Astrocyte (in vitro differentiated cells and primary cell): ENCODE measurements around the gene DISC1. TPM values are rescaled to one million over a fixed set of nuclear protein-coding genes. Genes with fewer than 3 reads are reported as not detected.
A peak's percentile ranks its signal among the peaks of the same experiment; 100 is the strongest.

Experiments
- DNase-seq: peaks from one replicate; pipeline ENCODE4 v3.0.0-alpha.2; 2010; ENCODE audit warnings: low read depth
- FAIRE-seq: peaks from 2 replicates; lab custom pipeline; 2011; peaks lifted over from hg19 to GRCh38; lab: Jason Lieb, UNC
- H2AFZ ChIP-seq: 2 replicates; pipeline ENCODE4 v1.6.0; 2012; ENCODE audit warnings: low read depth, low read length, inconsistent platforms
- H3K27ac ChIP-seq: 2 replicates; pipeline ENCODE4 v1.5.1; 2011; ENCODE audit warnings: low read depth, low read length, inconsistent platforms
- H3K27me3 ChIP-seq: 2 replicates; pipeline ENCODE4 v1.6.0; 2011; ENCODE audit warnings: low read length, inconsistent platforms; ENCODE audit not compliant: insufficient read depth
- H3K36me3 ChIP-seq: 2 replicates; pipeline ENCODE4 v1.5.1; 2011; ENCODE audit warnings: low read length, inconsistent platforms; ENCODE audit not compliant: insufficient read depth
- H3K4me1 ChIP-seq: 2 replicates; pipeline ENCODE4 v1.5.1; 2011; ENCODE audit warnings: low read length, inconsistent platforms; ENCODE audit not compliant: insufficient read depth
- H3K4me2 ChIP-seq: 2 replicates; pipeline ENCODE4 v1.6.0; 2012; ENCODE audit warnings: low read length, inconsistent platforms
- H3K4me3 ChIP-seq: 2 replicates; pipeline ENCODE4 v1.5.1; 2011; ENCODE audit warnings: low read depth, mild to moderate bottlenecking, low read length, inconsistent platforms; ENCODE audit not compliant: insufficient read depth
- H3K79me2 ChIP-seq: 2 replicates; pipeline ENCODE4 v1.6.0; 2012; ENCODE audit warnings: mild to moderate bottlenecking, low read length, inconsistent platforms; ENCODE audit not compliant: insufficient read depth
- H3K9ac ChIP-seq: 2 replicates; pipeline ENCODE4 v1.6.0; 2012; ENCODE audit warnings: mild to moderate bottlenecking, low read length, inconsistent platforms
- H3K9me3 ChIP-seq: 2 replicates; pipeline ENCODE4 v1.5.1; 2012; ENCODE audit warnings: low read depth, mild to moderate bottlenecking, low read length, inconsistent platforms; ENCODE audit not compliant: insufficient read depth
- H4K20me1 ChIP-seq: 2 replicates; pipeline ENCODE4 v1.6.0; 2012; ENCODE audit warnings: low read length, inconsistent platforms; ENCODE audit not compliant: insufficient read depth
- H3K27ac Mint-ChIP-seq: one replicate; pipeline ENCODE4 v1.8.0; 2021; ENCODE audit warnings: mild to moderate bottlenecking, mixed read lengths; ENCODE audit not compliant: unreplicated experiment
- H3K27me3 Mint-ChIP-seq: one replicate; pipeline ENCODE4 v1.8.0; 2021; ENCODE audit warnings: low read depth, mixed read lengths; ENCODE audit not compliant: unreplicated experiment
- H3K36me3 Mint-ChIP-seq: one replicate; pipeline ENCODE4 v1.8.0; 2021; ENCODE audit warnings: low read depth, mixed read lengths; ENCODE audit not compliant: unreplicated experiment
- H3K4me1 Mint-ChIP-seq: one replicate; pipeline ENCODE4 v1.8.0; 2021; ENCODE audit warnings: low read depth, mixed read lengths; ENCODE audit not compliant: unreplicated experiment
- H3K4me3 Mint-ChIP-seq: one replicate; pipeline ENCODE4 v1.8.0; 2021; ENCODE audit warnings: mild to moderate bottlenecking, moderate library complexity, mixed read lengths; ENCODE audit not compliant: unreplicated experiment
- H3K9me3 Mint-ChIP-seq: one replicate; pipeline ENCODE4 v1.8.0; 2021; ENCODE audit warnings: mild to moderate bottlenecking, mixed read lengths; ENCODE audit not compliant: unreplicated experiment
- EZH2 ChIP-seq: IDR thresholded peaks from 2 replicates; pipeline ENCODE4 v1.6.1; 2012; ENCODE audit warnings: mild to moderate bottlenecking, low read length, inconsistent platforms; ENCODE audit not compliant: insufficient read depth
- total RNA-seq: library from RNA; stranded (reverse); gene quantifications from 2 replicates; pipeline ENCODE4 v1.2.1, GENCODE V29; 2021
- TF ChIP-seq, protein P1 (sequence below): IDR thresholded peaks from 2 replicates; pipeline ENCODE4 v1.5.1; 2011; ENCODE audit warnings: low read depth, mild to moderate bottlenecking, inconsistent platforms, low read length, moderate library complexity; ENCODE audit not compliant: insufficient read depth

The DISC1 gene
- total RNA-seq, 1 donor from 2014 or later: 9.1 TPM

DNA sequence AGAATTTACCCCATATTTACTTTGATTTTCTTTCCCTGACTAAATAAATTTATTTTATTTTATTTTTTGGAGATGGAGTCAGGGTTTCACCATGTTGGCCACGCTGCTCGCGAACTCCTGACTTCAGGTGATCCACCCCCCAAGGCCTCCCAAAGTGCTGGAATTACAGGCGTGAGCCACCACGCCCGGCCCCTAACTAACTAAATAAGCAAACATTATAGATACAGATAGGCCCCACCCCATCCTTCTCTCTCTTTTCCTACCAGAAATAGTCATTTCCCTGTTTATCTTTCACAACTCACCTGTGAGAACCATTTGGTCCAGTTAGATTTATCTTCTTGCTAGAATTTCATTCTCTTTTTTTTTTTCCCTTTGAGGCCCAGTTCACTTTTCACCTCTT lies 167.3 kb downstream of the DISC1 start:
- no peak for FAIRE-seq
- Histone ChIP-seq H4K20me1 (no peaks in the 10 kb centered on the region), H2AFZ (no peak overlapping the region), H3K4me1 (no peaks in the 10 kb centered on the region), H3K79me2 (no peaks in the 10 kb centered on the region), H3K27ac (no peak overlapping the region), H3K27me3 (no peaks in the 10 kb centered on the region), H3K4me3 (no peak overlapping the region), H3K9ac (no peak overlapping the region), H3K36me3 (no peaks in the 10 kb centered on the region), H3K9me3 (no peaks in the 10 kb centered on the region), H3K4me2 (no peak overlapping the region)
- no peak overlapping the region for H3K4me3 Mint-ChIP-seq
- peaks cover 14% of the 10 kb centered on the region for H3K36me3 Mint-ChIP-seq
- TF ChIP-seq, protein P1, sequence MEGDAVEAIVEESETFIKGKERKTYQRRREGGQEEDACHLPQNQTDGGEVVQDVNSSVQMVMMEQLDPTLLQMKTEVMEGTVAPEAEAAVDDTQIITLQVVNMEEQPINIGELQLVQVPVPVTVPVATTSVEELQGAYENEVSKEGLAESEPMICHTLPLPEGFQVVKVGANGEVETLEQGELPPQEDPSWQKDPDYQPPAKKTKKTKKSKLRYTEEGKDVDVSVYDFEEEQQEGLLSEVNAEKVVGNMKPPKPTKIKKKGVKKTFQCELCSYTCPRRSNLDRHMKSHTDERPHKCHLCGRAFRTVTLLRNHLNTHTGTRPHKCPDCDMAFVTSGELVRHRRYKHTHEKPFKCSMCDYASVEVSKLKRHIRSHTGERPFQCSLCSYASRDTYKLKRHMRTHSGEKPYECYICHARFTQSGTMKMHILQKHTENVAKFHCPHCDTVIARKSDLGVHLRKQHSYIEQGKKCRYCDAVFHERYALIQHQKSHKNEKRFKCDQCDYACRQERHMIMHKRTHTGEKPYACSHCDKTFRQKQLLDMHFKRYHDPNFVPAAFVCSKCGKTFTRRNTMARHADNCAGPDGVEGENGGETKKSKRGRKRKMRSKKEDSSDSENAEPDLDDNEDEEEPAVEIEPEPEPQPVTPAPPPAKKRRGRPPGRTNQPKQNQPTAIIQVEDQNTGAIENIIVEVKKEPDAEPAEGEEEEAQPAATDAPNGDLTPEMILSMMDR: no peak
- no peak for TF ChIP-seq EZH2
- no peak for DNase-seq
- H3K9me3 Mint-ChIP-seq: peaks cover 2% of the 10 kb centered on the region
- no peaks in the 10 kb centered on the region for H3K27me3 Mint-ChIP-seq
- no peak overlapping the region for H3K27ac Mint-ChIP-seq
- peaks cover 4% of the 10 kb centered on the region for H3K4me1 Mint-ChIP-seq

DNA sequence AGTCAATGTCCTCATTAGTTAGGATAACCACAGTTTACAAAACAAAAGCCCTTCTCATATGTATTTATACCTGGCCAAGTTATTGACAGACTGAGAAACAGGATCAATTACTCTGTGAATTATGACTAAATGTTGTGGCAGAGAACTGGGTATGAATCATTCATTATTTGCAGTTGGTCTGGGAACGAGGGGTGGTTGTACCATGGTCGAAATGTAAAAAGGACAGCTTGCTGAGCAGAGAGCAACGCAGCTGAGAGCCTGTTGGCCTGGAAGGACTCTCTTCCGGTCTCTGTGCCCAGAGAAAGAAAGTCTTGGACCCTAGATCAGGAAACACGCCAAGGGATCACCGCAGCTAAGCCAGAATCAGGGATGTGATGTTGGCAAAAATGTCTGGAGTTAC lies 169.6 kb downstream of the DISC1 start:
- FAIRE-seq (no peak), DNase-seq (no peak)
- peaks cover 14% of the 10 kb centered on the region for H3K9me3 Mint-ChIP-seq
- Histone ChIP-seq H3K4me1 (peaks cover 10% of the 10 kb centered on the region), H3K36me3 (no peaks in the 10 kb centered on the region), H3K4me3 (no peak overlapping the region), H3K27ac (no peak overlapping the region), H4K20me1 (no peaks in the 10 kb centered on the region), H2AFZ (peak overlapping the region; percentile 15), H3K79me2 (no peaks in the 10 kb centered on the region), H3K4me2 (no peak overlapping the region), H3K9ac (no peak overlapping the region), H3K27me3 (no peaks in the 10 kb centered on the region), H3K9me3 (no peaks in the 10 kb centered on the region)
- H3K27me3 Mint-ChIP-seq: no peaks in the 10 kb centered on the region
- H3K4me1 Mint-ChIP-seq: peaks cover 8% of the 10 kb centered on the region
- H3K4me3 Mint-ChIP-seq: no peak overlapping the region
- H3K27ac Mint-ChIP-seq: no peak overlapping the region
- no peak for TF ChIP-seq EZH2
- TF ChIP-seq, protein P1: no peak
- peaks cover 18% of the 10 kb centered on the region for H3K36me3 Mint-ChIP-seq

DNA sequence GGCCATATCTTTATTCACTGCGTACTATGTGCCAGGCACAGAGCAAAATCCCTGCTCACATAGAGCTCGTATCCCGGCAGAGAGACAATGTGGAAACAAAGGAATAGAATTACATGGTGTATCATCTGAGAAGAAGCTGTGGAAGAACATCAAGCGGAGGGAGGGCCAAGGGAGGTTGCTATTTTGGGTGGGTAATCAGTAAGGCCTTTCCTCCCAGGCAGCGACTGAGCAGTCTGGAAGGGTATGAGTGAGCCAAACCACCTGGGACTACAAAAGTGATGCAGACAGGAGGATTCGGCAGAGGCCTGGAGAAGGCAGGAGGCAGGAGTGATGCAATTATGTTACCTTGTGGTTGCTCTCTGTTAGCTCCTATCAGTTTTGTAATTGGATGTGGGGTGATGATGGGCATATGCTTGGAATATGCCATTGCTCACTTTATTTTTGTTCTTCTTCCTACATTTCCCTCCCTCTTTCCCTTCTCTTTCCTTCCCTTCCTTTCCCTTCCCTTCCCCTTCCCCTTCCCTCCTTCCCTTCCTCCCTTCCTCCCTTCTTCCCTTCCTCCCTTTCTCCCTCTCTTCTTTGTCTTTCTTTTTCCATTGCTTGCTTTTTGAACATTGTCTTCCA lies 172.9 kb downstream of the DISC1 start:
- DNase-seq: peak; percentile 51

More for the DNA sequence above, 172.9 kb downstream of the DISC1 start:
- Histone ChIP-seq H3K4me2 (peak overlapping the region; percentile 78), H3K9me3 (no peaks in the 10 kb centered on the region), H3K36me3 (no peaks in the 10 kb centered on the region), H3K79me2 (no peaks in the 10 kb centered on the region), H3K9ac (peak overlapping the region; percentile 30), H3K4me3 (no peak overlapping the region), H3K27me3 (no peaks in the 10 kb centered on the region), H3K4me1 (peaks cover 10% of the 10 kb centered on the region), H3K27ac (peak overlapping the region; percentile 34), H2AFZ (no peak overlapping the region), H4K20me1 (no peaks in the 10 kb centered on the region)
- Mint-ChIP-seq H3K4me1 (peaks cover 4% of the 10 kb centered on the region), H3K27me3 (no peaks in the 10 kb centered on the region), H3K4me3 (peak overlapping the region; percentile 56), H3K9me3 (peaks cover 16% of the 10 kb centered on the region), H3K27ac (no peak overlapping the region), H3K36me3 (peaks cover 24% of the 10 kb centered on the region)
- no peak for FAIRE-seq
- no peak for TF ChIP-seq EZH2
- TF ChIP-seq, protein P1: no peak
